DMS53 (cell line): ENCODE data around the gene LRRC8C.

Experiments
- DNase-seq: peaks from one replicate; lab custom pipeline; 2025; lab: John Stamatoyannopoulos, UW

The LRRC8C gene

DNA sequence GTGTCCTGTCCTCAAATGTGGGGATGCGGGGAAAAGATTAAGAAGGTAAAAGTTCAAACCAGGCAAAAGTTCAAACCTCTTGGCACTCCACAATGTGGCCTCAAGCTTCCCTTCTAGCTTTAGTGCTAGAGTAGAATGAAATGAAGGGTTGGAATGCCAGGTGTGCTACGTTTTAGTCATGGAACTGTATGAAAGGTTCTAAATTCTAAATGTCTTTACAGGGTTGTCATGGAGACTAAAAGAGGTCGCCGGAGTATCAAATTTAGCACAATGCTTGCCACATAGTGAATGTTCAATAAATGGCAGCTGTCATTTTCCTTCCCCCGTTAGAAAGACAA, 130.7 kb downstream of the LRRC8C start:
- DNase-seq: peak; percentile 45

DNA sequence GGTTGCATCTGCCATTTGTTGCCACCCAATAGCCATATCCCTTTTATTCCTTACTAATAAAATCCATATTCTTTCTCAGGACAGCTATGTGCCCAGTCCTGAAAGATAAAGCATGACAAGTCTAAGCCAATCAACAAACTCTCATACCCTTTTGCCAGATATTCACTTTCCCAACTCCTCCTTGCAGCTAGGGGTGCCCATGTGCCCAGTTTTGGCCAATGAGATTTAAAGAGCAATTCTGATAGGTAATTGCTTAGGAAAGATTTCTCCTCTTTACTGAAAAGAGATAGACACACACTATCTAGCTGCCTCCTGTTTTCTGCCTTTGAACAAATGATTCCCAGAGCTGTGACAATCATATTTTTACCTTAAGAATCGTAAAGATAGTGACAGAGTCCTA, 132.9 kb downstream of the LRRC8C start:
- no peak for DNase-seq

DNA sequence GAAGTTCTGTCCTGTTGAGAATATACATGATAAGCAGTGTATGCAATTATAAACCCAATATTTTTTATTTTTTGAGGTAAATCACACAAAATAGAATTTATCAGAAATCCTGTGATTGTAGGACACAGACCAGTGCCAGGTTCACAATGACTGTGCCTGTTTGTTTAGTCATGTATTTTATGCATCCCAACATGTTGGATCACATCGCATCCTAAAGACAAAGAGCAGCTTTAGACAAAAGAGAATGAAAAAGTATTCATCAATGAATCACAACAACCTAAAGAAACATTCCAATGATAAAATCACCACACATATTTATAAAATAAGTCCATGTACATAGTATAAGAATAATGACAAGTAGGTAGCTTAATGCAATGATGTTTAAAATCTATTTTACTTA, 134.7 kb downstream of the LRRC8C start:
- no peak for DNase-seq
